Spleen (tissue), 11 donors: Measurements from ENCODE around the gene SIDT2. TPM values are rescaled to one million over a fixed set of nuclear protein-coding genes. Genes with fewer than 3 reads are reported as not detected.

Experiments
- DNase-seq: peaks from one replicate; pipeline ENCODE4 v3.0.0-alpha.2; 2020
- H3K27ac ChIP-seq, 8 donors: fragments of 200-600 bp; sonication (generic) in 7 of 8; 1 replicate in 4 of 8; 2 replicates in 4 of 8; pipeline versions ENCODE4 v1.5.0 to v1.8.0; 2016 to 2021; ENCODE audit warnings: inconsistent platforms in 4 of 8, mild to moderate bottlenecking in 4 of 8, moderate library complexity in 1 of 8
- H3K27me3 ChIP-seq, 7 donors: fragments of 200-600 bp; sonication (generic) in 6 of 7; replicated peaks in 1 of 7; 1 replicate in 4 of 7; 2 replicates in 3 of 7; pipeline versions ENCODE4 v1.5.0 to v1.8.0; 2016 to 2021; ENCODE audit warnings: inconsistent platforms in 3 of 7, mild to moderate bottlenecking in 1 of 7
- H3K36me3 ChIP-seq, 6 donors: fragments of 200-600 bp; sonication (generic) in 5 of 6; 1 replicate in 4 of 6; 2 replicates in 2 of 6; pipeline versions ENCODE4 v1.5.0 to v1.8.0; 2016 to 2021; ENCODE audit warnings: inconsistent platforms in 2 of 6
- H3K4me1 ChIP-seq, 6 donors: fragments of 200-600 bp; sonication (generic) in 5 of 6; 1 replicate in 3 of 6; 2 replicates in 3 of 6; pipeline versions ENCODE4 v1.5.0 to v1.8.0; 2016 to 2021; ENCODE audit warnings: inconsistent platforms in 3 of 6
- H3K4me3 ChIP-seq, 8 donors: fragments of 200-600 bp; sonication (generic) in 7 of 8; 1 replicate in 4 of 8; 2 replicates in 4 of 8; pipeline versions ENCODE4 v1.5.0 to v1.8.0; 2016 to 2021; ENCODE audit warnings: inconsistent platforms in 4 of 8, mild to moderate bottlenecking in 4 of 8, moderate library complexity in 2 of 8
- H3K9me3 ChIP-seq, 8 donors: fragments of 200-600 bp; sonication (generic) in 7 of 8; 1 replicate in 4 of 8; 2 replicates in 4 of 8; pipeline versions ENCODE4 v1.5.0 to v1.8.0; 2016 to 2021; ENCODE audit warnings: inconsistent platforms in 4 of 8
- POLR2A ChIP-seq, 3 donors: fragments of 450-650 bp; IDR thresholded peaks; one replicate each; pipeline ENCODE4 v1.5.1; 2017; ENCODE audit warnings: antibody characterized with exemption in 3 of 3, mild to moderate bottlenecking in 1 of 3
- POLR2AphosphoS5 ChIP-seq, 3 donors: sonication (generic); formaldehyde crosslinking; IDR thresholded peaks; one replicate each; pipeline ENCODE4 v1.5.1; 2017; ENCODE audit warnings: antibody characterized with exemption in 3 of 3
- WGBS, 5 donors: extraction: QIAGEN DNeasy Blood & Tissue Kit in 3 of 5; methylation state at CpG; one replicate each; pipeline versions ENCODE4 v1.1.5 to v1.1.7; 2013 to 2018; 5-methylcytosine and 5-hydroxymethylcytosine counted together
- intact Hi-C: fragments of 100-400 bp; cut with DNase I; formaldehyde crosslinking; loops from one replicate; pipeline ENCODE4 v1.15.0; 2023; ENCODE audit warnings: low total_unique reads
- polyA plus RNA-seq, 3 donors: library from polyadenylated mRNA; stranded (reverse); fragments of 200-250 nt; gene quantifications; one replicate each; pipeline ENCODE4 v1.2.1, GENCODE V29; 2013
- total RNA-seq, 7 donors: library from RNA; depleted of rRNA in 3 of 7; stranded (reverse); fragments of >200 nt in 3 of 7; fragmentation: NEBNext Ultra II Directional in 4 of 7; extraction: Animal tissue kit (Norgen Biotek cat#: 25700) in 4 of 7; gene quantifications; one replicate each; pipeline versions ENCODE4 v1.1.0 to v1.2.1, GENCODE V29; 2016 to 2021
- TF ChIP-seq, protein P1 (sequence below), 11 experiments: fragments of 200-600 bp in 7 of 11; fragments of 450-650 bp in 4 of 11; sonication (generic) in 4 of 11; IDR thresholded peaks in 8 of 11; conservative IDR thresholded peaks in 3 of 11; 1 replicate in 7 of 11; 2 replicates in 4 of 11; pipeline versions ENCODE4 v1.4.0 to v1.8.0; 2016 to 2021; ENCODE audit warnings: antibody characterized with exemption in 11 of 11, inconsistent platforms in 4 of 11, mild to moderate bottlenecking in 1 of 11
- donor health status: healthy with polysubstance abuse.
- donor health status: DM: no; HTN: no; CAD: no; lungs with moderate emphysema.
- donor health status: DM: no; HTN: no; CAD: no.
- donor health status: Bipolar disorder and iron deficiency.
- donor health status: healthy.
- donor health status: DM: no; HTN: no; CAD: no.
- donor health status: DM: yes; HTN: yes; CAD: no.

The SIDT2 gene
- total and polyA plus RNA-seq, 10 donors, result 21.3 to 83.8 (median 51.8) TPM

DNA sequence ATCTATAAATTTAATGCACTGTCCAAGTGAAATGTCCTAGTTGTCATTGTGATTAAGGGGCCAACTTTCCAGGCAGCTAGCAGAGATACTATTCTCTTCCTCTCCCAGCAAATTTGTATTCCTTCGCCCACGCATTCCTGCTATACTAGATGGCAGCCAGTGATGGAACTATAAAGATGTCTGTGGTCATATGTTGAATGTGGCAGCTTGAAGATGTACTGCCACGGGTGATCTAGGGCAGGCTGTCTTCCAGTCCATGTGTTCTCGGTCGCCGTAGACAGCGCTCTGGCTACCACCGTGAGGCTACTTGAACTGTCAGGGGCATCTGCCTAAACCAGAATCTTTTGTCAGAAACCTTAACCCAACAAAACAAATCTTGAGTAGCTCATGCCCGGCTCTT lies 8.3 kb upstream of the SIDT2 start:
- H3K27me3 ChIP-seq, result no peaks in the 10 kb centered on the region
- peaks cover 0 to 18% (median 3%) of the 10 kb centered on the region in 6 donors for H3K4me1 ChIP-seq
- TF ChIP-seq, protein P1, sequence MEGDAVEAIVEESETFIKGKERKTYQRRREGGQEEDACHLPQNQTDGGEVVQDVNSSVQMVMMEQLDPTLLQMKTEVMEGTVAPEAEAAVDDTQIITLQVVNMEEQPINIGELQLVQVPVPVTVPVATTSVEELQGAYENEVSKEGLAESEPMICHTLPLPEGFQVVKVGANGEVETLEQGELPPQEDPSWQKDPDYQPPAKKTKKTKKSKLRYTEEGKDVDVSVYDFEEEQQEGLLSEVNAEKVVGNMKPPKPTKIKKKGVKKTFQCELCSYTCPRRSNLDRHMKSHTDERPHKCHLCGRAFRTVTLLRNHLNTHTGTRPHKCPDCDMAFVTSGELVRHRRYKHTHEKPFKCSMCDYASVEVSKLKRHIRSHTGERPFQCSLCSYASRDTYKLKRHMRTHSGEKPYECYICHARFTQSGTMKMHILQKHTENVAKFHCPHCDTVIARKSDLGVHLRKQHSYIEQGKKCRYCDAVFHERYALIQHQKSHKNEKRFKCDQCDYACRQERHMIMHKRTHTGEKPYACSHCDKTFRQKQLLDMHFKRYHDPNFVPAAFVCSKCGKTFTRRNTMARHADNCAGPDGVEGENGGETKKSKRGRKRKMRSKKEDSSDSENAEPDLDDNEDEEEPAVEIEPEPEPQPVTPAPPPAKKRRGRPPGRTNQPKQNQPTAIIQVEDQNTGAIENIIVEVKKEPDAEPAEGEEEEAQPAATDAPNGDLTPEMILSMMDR (IDR thresholded peaks at IDR 0.05 in 8 of 11, conservative IDR thresholded peaks at IDR 0.05 in 3 of 11), result no peak
- peak in 1 of 3 donors; percentile 35 for TF ChIP-seq POLR2AphosphoS5 (IDR thresholded peaks at IDR 0.05)
- no peak for DNase-seq
- peak overlapping the region in 2 of 8 donors; percentile 18 to 28 for H3K27ac ChIP-seq
- WGBS, 5 donors, result 79 to 89% (median 86%) methylated on average over 9 of the region's 9 CpGs
- intact Hi-C loops, result no loop called here
- H3K36me3 ChIP-seq, result peaks cover 0 to 69% (median 46%) of the 10 kb centered on the region in 6 donors
- no peak overlapping the region for H3K4me3 ChIP-seq
- H3K9me3 ChIP-seq, result no peaks in the 10 kb centered on the region

DNA sequence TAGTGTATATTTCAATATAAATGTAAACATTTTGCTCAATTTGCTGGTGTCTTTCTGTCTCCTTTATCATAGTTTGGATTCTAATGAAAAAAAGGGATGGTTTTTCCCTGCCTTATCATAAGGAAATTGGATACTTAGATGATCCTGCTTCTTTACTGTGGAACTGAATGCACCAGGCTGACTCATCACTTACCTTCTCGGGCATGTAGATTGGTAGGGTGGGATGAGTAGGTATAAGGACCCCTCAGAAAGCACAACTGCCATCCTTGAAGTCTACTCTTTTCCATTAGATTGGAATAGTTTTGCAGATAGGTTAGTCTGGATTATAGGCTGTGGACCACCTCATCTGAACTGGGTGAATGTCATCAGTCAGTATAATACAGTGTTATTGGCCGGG lies 7.5 kb upstream of the SIDT2 start:
- WGBS, 5 donors, result 85 to 98% (median 96%) methylated on average over 2 of the region's 2 CpGs
- no peak for TF ChIP-seq POLR2AphosphoS5 (IDR thresholded peaks at IDR 0.05)
- TF ChIP-seq POLR2A (IDR thresholded peaks at IDR 0.05), result no peak
- TF ChIP-seq, protein P1 (IDR thresholded peaks at IDR 0.05 in 8 of 11, conservative IDR thresholded peaks at IDR 0.05 in 3 of 11), result no peak
- H3K27me3 ChIP-seq, result no peaks in the 10 kb centered on the region
- peaks cover 0 to 61% (median 38%) of the 10 kb centered on the region in 6 donors for H3K36me3 ChIP-seq
- H3K27ac ChIP-seq, result no peak overlapping the region
- no peak overlapping the region for H3K4me3 ChIP-seq
- DNase-seq, result no peak
- H3K4me1 ChIP-seq, result peaks cover 0 to 18% (median 3%) of the 10 kb centered on the region in 6 donors
- intact Hi-C loops, result no loop called here
- H3K9me3 ChIP-seq, result no peaks in the 10 kb centered on the region

DNA sequence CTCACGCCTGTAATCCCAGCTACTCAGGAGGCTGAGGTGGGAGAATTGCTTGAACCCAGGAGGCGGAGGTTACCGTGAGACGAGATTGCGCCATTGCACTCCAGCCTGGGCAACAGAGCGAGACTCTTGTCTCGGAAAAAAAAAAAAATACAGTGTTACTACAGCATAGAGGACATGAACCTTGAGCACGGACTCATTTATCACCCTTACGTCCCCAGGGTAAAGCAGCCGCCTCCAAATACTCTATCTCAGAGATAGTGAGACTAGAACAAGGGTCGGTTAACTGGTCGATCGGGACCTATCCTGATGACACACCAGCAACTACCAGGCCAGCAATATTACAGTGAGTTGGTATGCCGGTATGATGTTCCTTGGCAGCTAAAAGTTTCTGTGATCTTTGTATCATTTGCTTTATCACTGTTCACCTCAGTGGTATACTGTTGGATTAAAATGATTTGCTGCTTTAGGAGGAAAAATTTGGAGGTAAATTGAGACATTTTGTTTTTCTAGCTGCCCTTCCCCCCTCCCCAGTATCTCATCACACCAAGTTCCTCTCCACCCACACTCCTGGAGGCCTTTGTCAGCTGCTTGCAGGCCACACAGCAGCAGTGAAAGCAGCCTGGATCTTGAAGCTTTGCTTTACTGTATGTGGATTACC lies 7.0 kb upstream of the SIDT2 start:
- Histone ChIP-seq H3K36me3 (peaks cover 0 to 56% (median 33%) of the 10 kb centered on the region in 6 donors), H3K4me1 (peaks cover 0 to 18% (median 3%) of the 10 kb centered on the region in 6 donors), H3K4me3 (no peak overlapping the region), H3K27ac (peak overlapping the region in 2 of 8 donors; percentile 32 to 41), H3K9me3 (no peaks in the 10 kb centered on the region), H3K27me3 (no peaks in the 10 kb centered on the region)
- 88 to 97% (median 89%) methylated on average over 14 of the region's 14 CpGs for WGBS, 5 donors
- intact Hi-C loops, result no loop called here
- no peak for DNase-seq
- peak in 2 of 3 donors; percentile 9 to 17 for TF ChIP-seq POLR2AphosphoS5 (IDR thresholded peaks at IDR 0.05)
- TF ChIP-seq, protein P1 (IDR thresholded peaks at IDR 0.05 in 8 of 11, conservative IDR thresholded peaks at IDR 0.05 in 3 of 11), result no peak

DNA sequence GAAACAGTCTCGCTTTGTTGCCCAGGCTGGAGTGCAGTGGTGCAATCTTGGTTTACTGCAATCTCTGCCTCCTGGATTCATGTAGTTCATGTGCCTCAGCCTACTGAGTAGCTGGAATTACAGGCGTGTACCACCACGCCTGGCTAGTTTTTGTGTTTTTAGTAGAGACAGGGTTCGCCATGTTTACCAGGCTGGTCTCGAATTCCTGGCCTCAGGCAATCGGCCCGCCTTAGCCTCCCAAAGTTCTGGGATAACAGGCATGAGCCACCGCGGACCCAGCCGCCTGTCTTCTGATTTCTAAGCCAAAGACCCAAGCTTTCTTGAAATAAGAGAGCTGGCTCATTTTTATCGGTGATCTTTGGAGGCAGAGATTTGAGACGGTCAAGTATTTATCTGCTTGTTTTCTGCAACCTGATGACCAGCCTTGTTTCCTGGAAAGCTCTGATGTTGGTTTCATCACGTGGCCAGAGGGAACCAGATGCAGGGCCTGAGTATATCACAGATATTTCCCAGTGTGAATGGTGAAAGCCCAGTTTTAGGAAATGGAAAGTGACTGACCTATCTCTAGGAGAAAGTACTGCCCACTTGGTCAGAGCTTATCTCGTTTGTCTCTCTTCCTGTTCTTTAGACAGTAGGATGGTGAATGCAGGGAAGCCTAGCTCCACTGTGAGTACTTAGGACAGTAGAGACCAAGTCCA lies 5.7 kb upstream of the SIDT2 start:
- intact Hi-C loops, result no loop called here
- Histone ChIP-seq H3K4me1 (peaks cover 0 to 22% (median 7%) of the 10 kb centered on the region in 6 donors), H3K27me3 (no peaks in the 10 kb centered on the region), H3K36me3 (peaks cover 0 to 42% (median 20%) of the 10 kb centered on the region in 6 donors), H3K4me3 (no peak overlapping the region), H3K27ac (peak overlapping the region in 5 of 8 donors; percentile 11 to 62 (median 30)), H3K9me3 (no peaks in the 10 kb centered on the region)
- WGBS, 5 donors, result 77 to 86% (median 84%) methylated on average over 14 of the region's 14 CpGs
- DNase-seq, result no peak
- TF ChIP-seq POLR2AphosphoS5 (IDR thresholded peaks at IDR 0.05), result peak in 1 of 3 donors; percentile 7
- TF ChIP-seq POLR2A (IDR thresholded peaks at IDR 0.05), result no peak
